Gastrocnemius medialis (tissue), 4 donors: ENCODE data around the gene GDI2. TPM values are rescaled to one million over a fixed set of nuclear protein-coding genes. Genes with fewer than 3 reads are reported as not detected.

ENCODE experiments used
- ATAC-seq, 2 donors: fragments of 150-250 bp; one replicate each; pipeline ENCODE4 v1.9.1; 2016
- DNase-seq, 2 donors: peaks; one replicate each; pipeline ENCODE4 v3.0.0-alpha.2; 2019
- H3K27ac ChIP-seq, 4 donors: fragments of 200-600 bp; sonication (generic); 1 replicate in 1 of 4; 2 replicates in 3 of 4; pipeline ENCODE4 v1.5.1; 2016 to 2018; ENCODE audit warnings: mild to moderate bottlenecking in 2 of 4, moderate library complexity in 1 of 4
- H3K27me3 ChIP-seq, 3 donors: fragments of 200-600 bp; sonication (generic) in 2 of 3; 1 replicate in 1 of 3; 2 replicates in 2 of 3; pipeline versions ENCODE4 v1.5.1 to v1.6.0; 2016 to 2019; ENCODE audit warnings: mild to moderate bottlenecking in 1 of 3, moderate library complexity in 1 of 3
- H3K36me3 ChIP-seq, 2 donors: fragments of 200-600 bp; sonication (generic) in 1 of 2; one replicate each; pipeline ENCODE4 v1.5.1; 2017 to 2018
- H3K4me1 ChIP-seq, 2 donors: fragments of 200-600 bp; sonication (generic) in 1 of 2; one replicate each; pipeline ENCODE4 v1.5.1; 2016 to 2017; ENCODE audit warnings: mild to moderate bottlenecking in 2 of 2
- H3K4me3 ChIP-seq, 4 donors: fragments of 200-600 bp; sonication (generic) in 3 of 4; 1 replicate in 1 of 4; 2 replicates in 3 of 4; pipeline ENCODE4 v1.5.1; 2016 to 2019; ENCODE audit warnings: mild to moderate bottlenecking in 2 of 4
- H3K9me3 ChIP-seq, 3 donors: fragments of 200-600 bp; sonication (generic) in 2 of 3; 1 replicate in 1 of 3; 2 replicates in 2 of 3; pipeline ENCODE4 v1.5.1; 2016 to 2019
- CTCF ChIP-seq, 5 experiments: fragments of 450-650 bp in 3 of 5; fragments of 200-600 bp in 2 of 5; sonication (generic) in 2 of 5; IDR thresholded peaks in 4 of 5; conservative IDR thresholded peaks in 1 of 5; 1 replicate in 4 of 5; 2 replicates in 1 of 5; pipeline ENCODE4 v1.5.1; 2016 to 2019; ENCODE audit warnings: antibody characterized with exemption in 5 of 5, mild to moderate bottlenecking in 3 of 5, moderate library complexity in 3 of 5
- POLR2A ChIP-seq, 2 donors: fragments of 450-650 bp; IDR thresholded peaks; one replicate each; pipeline ENCODE4 v1.6.1; 2017; ENCODE audit warnings: antibody characterized with exemption in 2 of 2, mild to moderate bottlenecking in 2 of 2, moderate library complexity in 2 of 2
- in situ Hi-C, 4 donors: fragments of 200-750 bp; cut with MboI; loops; one replicate each; pipeline versions ENCODE4 v1.15.0 to v1.8.0; 2017; ENCODE audit warnings: low sequenced_read_pairs in 4 of 4
- intact Hi-C: fragments of 100-400 bp; cut with DNase I; formaldehyde crosslinking; loops from one replicate; pipeline ENCODE4 v1.15.1; 2023; ENCODE audit warnings: low total_unique reads
- total RNA-seq, 4 donors: library from RNA; depleted of rRNA; stranded (reverse); fragments of >200 nt; gene quantifications; one replicate each; pipeline versions ENCODE4 v1.1.0 to v1.2.3, GENCODE V29; 2016

Gene GDI2
- total RNA-seq, 4 donors from 2014 or later = 143 to 197 (median 171) TPM

DNA sequence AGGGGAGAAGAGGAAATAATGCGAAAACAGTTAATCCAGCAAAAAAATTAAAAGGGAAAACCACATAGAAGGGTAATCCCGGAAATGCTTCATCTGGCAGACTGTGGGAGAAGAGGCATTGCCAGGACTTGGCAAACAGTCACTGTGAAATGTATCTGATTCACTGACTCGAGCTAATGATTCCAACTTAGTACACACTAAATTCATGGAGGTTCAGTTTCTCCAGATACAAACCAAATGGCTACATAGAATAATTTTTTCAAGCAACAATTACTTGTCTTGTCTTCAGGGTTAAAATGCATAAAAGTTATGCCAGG, 36.4 kb downstream of the GDI2 start:
- peaks cover 19 to 25% of the 10 kb centered on the region in 2 donors for H3K4me1 ChIP-seq
- DNase-seq = peak in 1 of 2 donors; percentile 12
- H3K36me3 ChIP-seq = peaks cover 0 to 15% of the 10 kb centered on the region in 2 donors
- no peak for TF ChIP-seq POLR2A (IDR thresholded peaks at IDR 0.05)
- in situ Hi-C loops = no loop called here
- H3K9me3 ChIP-seq = no peaks in the 10 kb centered on the region
- peak; percentile 79 to 84 for ATAC-seq
- no peaks in the 10 kb centered on the region for H3K27me3 ChIP-seq
- intact Hi-C loops = no loop called here
- H3K4me3 ChIP-seq = no peak overlapping the region
- H3K27ac ChIP-seq = peak overlapping the region; percentile 33 to 58 (median 52)

GRCh38 chr10:5776136-5776880, 36.9 kb downstream of the GDI2 start:
- TF ChIP-seq POLR2A (IDR thresholded peaks at IDR 0.05) = no peak
- peak in 1 of 5 experiments; percentile 11 for TF ChIP-seq CTCF (IDR thresholded peaks at IDR 0.05 in 4 of 5, conservative IDR thresholded peaks at IDR 0.05 in 1 of 5)
- intact Hi-C loops = no loop called here
- Histone ChIP-seq H3K27me3 (no peaks in the 10 kb centered on the region), H3K9me3 (no peaks in the 10 kb centered on the region), H3K4me1 (peaks cover 19 to 25% of the 10 kb centered on the region in 2 donors), H3K27ac (peak overlapping the region; percentile 33 to 58 (median 52)), H3K36me3 (peaks cover 0 to 16% of the 10 kb centered on the region in 2 donors), H3K4me3 (no peak overlapping the region)
- peak; percentile 47 to 53 for ATAC-seq
- in situ Hi-C loops = no loop called here
- no peak for DNase-seq

- Histone ChIP-seq H3K4me3 (no peak overlapping the region), H3K27me3 (no peaks in the 10 kb centered on the region), H3K9me3 (no peaks in the 10 kb centered on the region), H3K36me3 (peaks cover 0 to 19% of the 10 kb centered on the region in 2 donors), H3K4me1 (peaks cover 19 to 25% of the 10 kb centered on the region in 2 donors), H3K27ac (peak overlapping the region; percentile 33 to 58 (median 52))
- in situ Hi-C loops = no loop called here
- intact Hi-C loops = no loop called here
- DNase-seq (no peak), ATAC-seq (no peak)
- TF ChIP-seq POLR2A (IDR thresholded peaks at IDR 0.05) (no peak), CTCF (IDR thresholded peaks at IDR 0.05 in 4 of 5, conservative IDR thresholded peaks at IDR 0.05 in 1 of 5) (no peak)
These were observed 37.5 kb downstream of the GDI2 start for GRCh38 chr10:5775685-5776084.

DNA sequence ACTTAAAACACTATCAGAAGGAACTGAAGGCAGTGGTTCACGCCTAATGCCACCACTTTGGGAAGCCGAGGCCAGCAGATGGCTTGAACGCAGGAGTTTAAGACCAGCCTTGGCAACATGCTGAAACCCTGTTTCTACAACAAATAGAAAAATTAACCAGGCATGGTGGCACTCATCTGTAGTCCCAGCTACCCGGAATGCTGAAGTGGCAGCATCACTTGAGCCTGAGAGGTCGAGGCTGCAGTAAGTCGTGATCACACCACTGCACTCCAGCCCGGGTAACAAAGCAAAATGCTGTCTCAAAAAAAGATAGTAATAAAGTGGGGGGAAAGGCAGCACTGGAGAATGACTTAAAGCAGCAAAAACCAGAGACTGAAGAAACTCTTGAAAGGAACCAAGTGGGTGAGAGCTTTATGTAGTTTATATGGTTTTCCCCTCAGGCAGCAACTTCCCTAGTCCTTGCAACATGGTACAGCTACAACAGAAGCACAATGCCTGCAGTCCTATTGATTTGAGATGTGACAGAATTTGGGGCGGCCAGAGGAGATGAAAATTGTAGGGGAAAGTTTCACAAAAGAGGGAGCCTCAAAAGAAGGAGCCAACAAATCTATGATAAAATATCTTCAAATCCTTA, 38.1 kb downstream of the GDI2 start:
- in situ Hi-C loops (no loop called here), intact Hi-C loops (no loop called here)
- no peak for TF ChIP-seq POLR2A (IDR thresholded peaks at IDR 0.05)
- TF ChIP-seq CTCF (IDR thresholded peaks at IDR 0.05 in 4 of 5, conservative IDR thresholded peaks at IDR 0.05 in 1 of 5) = no peak
- no peaks in the 10 kb centered on the region for H3K27me3 ChIP-seq
- H3K27ac ChIP-seq = peak overlapping the region in 1 of 4 donors; percentile 58
- no peak overlapping the region for H3K4me3 ChIP-seq
- H3K36me3 ChIP-seq = peaks cover 0 to 19% of the 10 kb centered on the region in 2 donors
- ATAC-seq = no peak
- H3K9me3 ChIP-seq = no peaks in the 10 kb centered on the region
- H3K4me1 ChIP-seq = peaks cover 19 to 25% of the 10 kb centered on the region in 2 donors
- no peak for DNase-seq

- TF ChIP-seq CTCF (IDR thresholded peaks at IDR 0.05 in 4 of 5, conservative IDR thresholded peaks at IDR 0.05 in 1 of 5) (no peak), POLR2A (IDR thresholded peaks at IDR 0.05) (no peak)
- in situ Hi-C loops = no loop called here
- H3K27me3 ChIP-seq = no peaks in the 10 kb centered on the region
- intact Hi-C loops = no loop called here
- DNase-seq (no peak), ATAC-seq (no peak)
- no peaks in the 10 kb centered on the region for H3K9me3 ChIP-seq
- no peak overlapping the region for H3K27ac ChIP-seq
- H3K36me3 ChIP-seq = peaks cover 0 to 83% of the 10 kb centered on the region in 2 donors
- no peak overlapping the region for H3K4me3 ChIP-seq
- H3K4me1 ChIP-seq = no peaks in the 10 kb centered on the region
These were observed 47.0 kb downstream of the GDI2 start for GRCh38 chr10:5766189-5766588.
